ENCODE measurements around the gene USP17L17.
"Not testable (repeated sequence)": the region's sequence is repeated elsewhere in the genome, so short reads cannot be mapped to it uniquely, and the experiment has no call there.

GRCh38 chr4:9257824-9258223, 14.1 kb downstream of the USP17L17 start, which contains the start of gene USP17L20:
- TF ChIP-seq CTCF (tag by site-specific recombination; IDR thresholded peaks at IDR 0.05); ATF2 (tag by site-specific recombination; IDR thresholded peaks at IDR 0.05; ENCODE audit: low read depth); ZNF311 (tag by site-specific recombination; IDR thresholded peaks at IDR 0.05; ENCODE audit: borderline replicate concordance); PRDM1 (tag by site-specific recombination; IDR thresholded peaks at IDR 0.05); ZNF513 (tag by site-specific recombination; IDR thresholded peaks at IDR 0.05); ZNF76 (tag by site-specific recombination; IDR thresholded peaks at IDR 0.05; ENCODE audit: borderline replicate concordance, low read depth); ZBTB17 (tag by site-specific recombination; IDR thresholded peaks at IDR 0.05): not testable (repeated sequence)
